ENCODE measurements around the gene CCDC91. TPM values are rescaled to one million over a fixed set of nuclear protein-coding genes. Genes with fewer than 3 reads are reported as not detected.

The CCDC91 gene
- total and polyA plus RNA-seq, 2 of the 4 experiments (the other 2 are of a cell fraction), result 8.6 to 14.7 TPM

DNA sequence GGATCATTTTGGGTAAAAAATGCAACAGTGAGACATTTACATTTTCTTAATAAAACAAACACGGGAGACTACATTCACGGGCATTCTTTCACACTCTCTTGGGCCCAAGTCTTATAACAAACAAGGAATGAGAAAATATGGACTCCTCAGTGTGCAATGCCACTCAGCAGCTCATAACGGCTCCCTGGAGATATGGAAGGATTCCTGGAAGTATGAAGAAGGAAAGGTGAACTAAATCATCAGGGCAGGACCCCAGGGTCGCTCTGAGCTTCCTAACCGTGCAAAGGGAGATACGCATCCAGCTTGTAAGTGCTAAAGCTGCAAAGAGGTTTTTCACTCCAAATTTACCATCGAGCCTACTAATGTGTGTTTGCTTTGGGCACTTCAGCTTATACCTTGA is 33.5 kb upstream of the CCDC91 start:
- ATAC-seq (ENCODE audit: low read depth) (no peak), DNase-seq (no peak)
- Histone ChIP-seq H3K18ac (ENCODE audit: low read depth, low read length) (no peak overlapping the region), H3K4ac (ENCODE audit: low read depth, low read length) (no peak overlapping the region), H2AFZ (replicated peaks; ENCODE audit: low read length, poor library complexity) (peak overlapping the region; percentile 27), H4K5ac (ENCODE audit: low read depth, low read length) (no peak overlapping the region), H3K14ac (replicated peaks; ENCODE audit: low read depth, low read length) (no peak overlapping the region; the same call in 1 of the 2 replicates), H2BK120ac (ENCODE audit: low read depth, low read length) (no peak overlapping the region), H2BK5ac (ENCODE audit: low read depth, low read length, poor library complexity, severe bottlenecking) (no peak overlapping the region), H3K4me2 (ENCODE audit: low read depth, low read length) (no peak overlapping the region), H3K4me3 (ENCODE audit: insufficient read depth, low read depth, low read length) (no peak overlapping the region), H4K20me1 (ENCODE audit: insufficient read depth, low read length) (no peaks in the 10 kb centered on the region), H2BK20ac (ENCODE audit: low read depth, low read length) (no peak overlapping the region), H3K27me3 (ENCODE audit: control insufficient read depth, insufficient read depth, low read length) (no peaks in the 10 kb centered on the region), H2BK15ac (ENCODE audit: low read depth, low read length) (no peak overlapping the region), H3K9ac (ENCODE audit: low read depth, low read length) (no peak overlapping the region), H3K9me1 (ENCODE audit: insufficient read depth, low read length) (no peaks in the 10 kb centered on the region), H3K4me1 (ENCODE audit: control insufficient read depth, insufficient read depth, low read length) (no peaks in the 10 kb centered on the region), H2AK9ac (replicated peaks; ENCODE audit: low read depth, low read length, poor library complexity) (no peak overlapping the region), H3K79me1 (ENCODE audit: low read depth in 1 of 2, low read length in 2 of 2) (no peaks in the 10 kb centered on the region), H3K27ac (ENCODE audit: insufficient read depth, low read length) (no peak overlapping the region), H3K56ac (ENCODE audit: extremely low read depth, insufficient read depth, low read length) (no peak overlapping the region), H4K91ac (ENCODE audit: insufficient read depth, low read depth, low read length) (no peak overlapping the region), H3K9me3 (ENCODE audit: control insufficient read depth, insufficient read depth, low read length) (no peaks in the 10 kb centered on the region), H3K23ac (ENCODE audit: low read depth, low read length) (no peak overlapping the region), H4K8ac (ENCODE audit: low read depth in 2 of 2, low read length in 2 of 2) (peak overlapping the region in 1 of 2 experiments; percentile 42; a peak in 1 of 4 replicates), H2AK5ac (ENCODE audit: low read depth, low read length) (no peak overlapping the region), H3K36me3 (ENCODE audit: control insufficient read depth, insufficient read depth, low read length) (no peaks in the 10 kb centered on the region)
- ChIA-PET CTCF (interaction anchor here (0.6 kb wide), 1 partner anchor 394 kb away, joined by 3 read pairs; no protein-coding TSS in a partner anchor), POLR2A (ENCODE audit: unreplicated experiment) (no interaction called here)
- in situ Hi-C loops (cut with MboI; ENCODE audit: low sequenced_read_pairs), result no loop called here
- no CpG with 5 or more reads among the region's 7 CpGs for WGBS, 2 experiments (ENCODE audit: extremely low coverage in 2 of 2, insufficient read length in 1 of 2)
- intact Hi-C loops (cut with micrococcal nuclease), result no loop called here
- no TSS peak for BruUV-seq (replicated peaks)
- TF ChIP-seq SMC3 (IDR thresholded peaks at IDR 0.05; ENCODE audit: low read depth, low read length) (no peak), POLR2A (IDR thresholded peaks at IDR 0.05; ENCODE audit: low read depth, low read length) (no peak), MAFK (IDR thresholded peaks at IDR 0.05; ENCODE audit: low read depth, low read length) (no peak)
- dilution Hi-C loops (cut with HindIII; ENCODE audit: low sequenced_read_pairs, unreplicated experiment), result no loop called here

Measured in IMR-90 (cell line).